T-helper 22 cell (primary cell): ENCODE results near the gene GPATCH3.
"Not testable (repeated sequence)": the region's sequence is repeated elsewhere in the genome, so short reads cannot be mapped to it uniquely, and the experiment has no call there.

Experiments used
- DNase-seq: peaks from one replicate; pipeline ENCODE4 v3.0.0-alpha.2; 2020; ENCODE audit warnings: low read depth

GPATCH3 gene, protein sequence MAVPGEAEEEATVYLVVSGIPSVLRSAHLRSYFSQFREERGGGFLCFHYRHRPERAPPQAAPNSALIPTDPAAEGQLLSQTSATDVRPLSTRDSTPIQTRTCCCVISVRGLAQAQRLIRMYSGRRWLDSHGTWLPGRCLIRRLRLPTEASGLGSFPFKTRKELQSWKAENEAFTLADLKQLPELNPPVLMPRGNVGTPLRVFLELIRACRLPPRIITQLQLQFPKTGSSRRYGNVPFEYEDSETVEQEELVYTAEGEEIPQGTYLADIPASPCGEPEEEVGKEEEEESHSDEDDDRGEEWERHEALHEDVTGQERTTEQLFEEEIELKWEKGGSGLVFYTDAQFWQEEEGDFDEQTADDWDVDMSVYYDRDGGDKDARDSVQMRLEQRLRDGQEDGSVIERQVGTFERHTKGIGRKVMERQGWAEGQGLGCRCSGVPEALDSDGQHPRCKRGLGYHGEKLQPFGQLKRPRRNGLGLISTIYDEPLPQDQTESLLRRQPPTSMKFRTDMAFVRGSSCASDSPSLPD

DNA sequence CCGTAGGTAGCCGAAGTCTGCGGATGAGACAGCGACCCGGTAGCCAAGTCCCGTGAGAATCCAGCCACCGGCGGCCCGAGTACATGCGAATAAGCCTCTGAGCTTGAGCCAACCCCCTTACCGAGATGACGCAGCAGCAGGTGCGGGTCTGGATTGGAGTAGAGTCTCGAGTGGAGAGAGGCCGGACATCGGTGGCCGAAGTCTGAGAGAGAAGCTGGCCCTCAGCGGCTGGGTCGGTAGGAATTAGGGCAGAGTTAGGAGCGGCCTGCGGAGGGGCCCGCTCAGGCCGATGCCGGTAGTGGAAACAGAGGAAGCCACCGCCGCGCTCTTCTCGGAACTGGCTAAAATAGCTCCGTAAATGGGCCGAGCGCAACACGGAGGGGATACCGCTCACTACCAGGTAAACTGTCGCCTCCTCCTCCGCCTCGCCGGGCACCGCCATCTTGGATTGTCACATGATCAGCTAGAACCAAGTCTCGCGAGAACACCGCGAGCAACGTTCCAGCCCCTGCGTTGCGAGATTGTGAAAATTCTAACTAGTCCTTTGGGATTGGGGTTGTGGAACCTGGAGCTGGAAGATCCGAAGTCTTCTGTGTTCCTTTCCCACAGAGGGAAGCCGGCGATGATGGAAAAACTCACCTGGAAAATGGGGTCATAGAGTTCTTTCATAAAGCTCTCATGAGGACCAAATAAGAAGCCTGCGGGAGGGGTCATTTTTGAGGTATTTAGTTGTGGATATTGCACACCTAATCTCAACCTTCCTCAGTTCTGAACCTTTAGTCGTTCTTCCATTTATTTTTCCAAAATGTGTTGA lies at the start of gene GPATCH3:
GPATCH3 (minus strand) TSS at position 467 of the 814 bp plus-strand sequence; CDS start at position 442, 25 bp downstream.
- peak; percentile 76 for DNase-seq

DNA sequence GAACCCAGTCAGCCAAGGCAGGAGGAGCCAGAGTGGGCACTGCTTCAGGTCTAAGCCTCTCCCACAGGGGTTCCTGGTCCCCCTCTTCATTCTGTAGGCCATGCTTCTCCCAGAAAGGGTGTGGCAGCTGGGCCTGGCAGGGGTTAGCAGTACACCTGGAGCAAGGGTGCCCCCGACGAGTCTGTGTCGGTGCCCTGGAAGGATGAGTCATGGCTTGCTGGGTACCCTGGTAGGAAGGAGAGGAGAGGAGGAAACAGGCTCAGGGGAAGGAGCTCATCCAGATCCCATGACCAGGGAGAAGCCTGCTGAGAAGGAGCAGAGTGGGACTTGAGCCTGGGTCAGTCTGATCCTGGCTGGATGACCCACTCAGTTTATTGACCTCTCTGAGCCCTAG lies 49.7 kb upstream of the GPATCH3 start:
- no peak for DNase-seq

DNA sequence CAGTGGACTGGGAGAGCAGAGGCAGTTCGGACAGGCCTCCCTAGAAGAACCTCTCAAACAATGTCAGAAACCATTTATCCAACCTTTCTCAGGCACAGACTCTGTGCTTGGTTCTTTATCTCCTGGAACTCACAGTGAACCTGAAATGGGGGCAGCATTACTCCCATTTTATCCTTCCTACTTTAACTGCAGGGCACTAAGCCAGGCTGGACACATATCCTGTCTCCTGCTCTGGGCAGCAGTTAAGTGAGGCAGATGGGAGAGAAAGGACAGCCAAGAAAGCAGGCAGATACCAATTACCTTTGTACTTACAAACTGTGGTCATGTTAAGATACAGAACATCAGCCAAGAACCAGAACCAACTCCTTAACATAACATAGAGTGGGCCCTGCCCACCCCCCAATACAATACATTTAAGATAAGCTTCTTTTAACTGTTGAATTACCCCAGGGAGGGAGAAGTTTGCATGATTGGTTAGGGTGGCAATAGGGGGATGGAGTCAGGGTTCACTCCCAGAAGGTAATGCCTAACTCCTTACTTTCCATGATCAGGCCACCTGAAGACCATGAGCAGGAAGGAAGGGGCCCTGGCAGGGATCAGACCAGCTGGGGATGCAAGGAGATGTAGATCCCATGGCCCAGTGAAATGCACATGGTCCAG lies 49.1 kb upstream of the GPATCH3 start:
- DNase-seq: no peak

DNA sequence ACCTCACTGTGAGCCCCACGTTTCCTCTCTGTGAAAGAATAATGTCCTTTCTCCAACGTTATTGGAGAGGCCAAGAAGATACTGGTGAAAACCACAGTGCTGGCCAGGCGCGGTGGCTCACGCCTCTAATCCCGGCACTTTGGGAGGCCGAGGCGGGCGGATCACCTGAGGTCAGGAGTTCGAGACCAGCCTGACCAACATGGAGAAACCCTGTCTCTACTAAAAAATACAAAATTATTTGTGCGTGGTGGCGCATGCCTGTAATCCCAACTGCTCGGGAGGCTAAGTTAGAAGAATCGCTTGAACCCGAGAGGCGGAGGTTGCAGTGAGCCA lies 48.4 kb upstream of the GPATCH3 start:
- DNase-seq: not testable (repeated sequence)

GRCh38 chr1:26946270-26946669 lies 46.0 kb upstream of the GPATCH3 start:
- no peak for DNase-seq

- no peak for DNase-seq
Observed at GRCh38 chr1:26945728-26946127, 45.5 kb upstream of the GPATCH3 start.

GRCh38 chr1:26945138-26945537 lies 44.9 kb upstream of the GPATCH3 start:
- DNase-seq: no peak

DNA sequence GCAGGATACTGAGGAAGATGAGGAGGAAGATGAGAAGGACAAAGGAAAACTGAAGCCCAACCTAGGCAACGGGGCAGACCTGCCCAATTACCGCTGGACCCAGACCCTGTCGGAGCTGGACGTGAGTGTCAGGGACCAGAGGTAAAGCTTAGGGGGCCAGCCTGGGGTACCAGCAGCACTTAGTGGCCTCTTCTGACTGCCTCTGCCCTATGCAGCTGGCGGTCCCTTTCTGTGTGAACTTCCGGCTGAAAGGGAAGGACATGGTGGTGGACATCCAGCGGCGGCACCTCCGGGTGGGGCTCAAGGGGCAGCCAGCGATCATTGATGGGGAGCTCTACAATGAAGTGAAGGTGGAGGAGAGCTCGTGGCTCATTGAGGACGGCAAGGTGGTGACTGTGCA lies 42.4 kb upstream of the GPATCH3 start:
- no peak for DNase-seq

DNA sequence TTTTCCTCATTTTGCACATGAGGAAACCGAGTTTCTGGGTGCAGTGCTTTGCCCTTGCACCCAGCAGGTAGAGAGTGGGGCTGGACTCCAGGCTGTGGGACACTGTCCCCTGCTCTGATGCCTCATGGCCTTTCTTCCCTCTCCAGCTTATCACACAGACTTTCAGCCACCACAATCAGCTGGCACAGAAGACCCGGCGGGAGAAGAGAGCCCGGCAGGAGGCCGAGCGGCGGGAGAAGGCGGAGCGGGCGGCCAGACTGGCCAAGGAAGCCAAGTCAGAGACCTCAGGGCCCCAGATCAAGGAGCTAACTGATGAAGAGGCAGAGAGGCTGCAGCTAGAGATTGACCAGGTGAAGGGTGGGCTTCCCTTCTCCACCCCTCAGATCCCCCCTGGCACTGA lies 41.0 kb upstream of the GPATCH3 start:
- no peak for DNase-seq

DNA sequence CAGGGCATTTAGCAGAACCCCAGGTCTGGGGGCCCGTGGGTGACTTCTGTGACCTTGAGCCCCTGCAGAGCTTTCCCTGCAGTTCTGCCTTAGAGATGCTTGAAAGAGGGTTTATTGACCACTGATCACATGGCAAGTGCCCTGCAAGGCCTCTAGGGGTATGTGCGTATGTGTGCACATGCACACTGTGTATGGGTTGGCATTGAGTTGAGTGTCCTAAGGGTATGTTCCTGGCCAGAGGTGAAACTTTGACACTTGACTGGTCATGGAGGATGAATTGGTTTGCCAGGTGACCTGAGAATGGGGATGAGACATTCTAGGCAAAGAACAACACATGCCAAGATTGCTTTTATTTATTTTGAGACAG lies 38.4 kb upstream of the GPATCH3 start:
- DNase-seq: no peak

GRCh38 chr1:26938004-26938658 lies 37.9 kb upstream of the GPATCH3 start:
- no peak for DNase-seq

GRCh38 chr1:26936823-26937222 lies 36.6 kb upstream of the GPATCH3 start:
- DNase-seq: no peak

GRCh38 chr1:26932531-26932930 lies 32.3 kb upstream of the GPATCH3 start:
- no peak for DNase-seq

- DNase-seq: no peak
Observed at GRCh38 chr1:26923711-26924110, 23.4 kb upstream of the GPATCH3 start.

GRCh38 chr1:26922901-26923300 lies 22.6 kb upstream of the GPATCH3 start:
- DNase-seq: no peak

- DNase-seq: no peak
Observed at GRCh38 chr1:26922431-26922729, 22.1 kb upstream of the GPATCH3 start.

- peak; percentile 94 for DNase-seq
Observed at GRCh38 chr1:26921540-26922430, 21.5 kb upstream of the GPATCH3 start, which contains the start of gene NUDC. TSS of gene NUDC (plus strand) at chr1:26921743. CDS start at chr1:26921849, 106 bp downstream.

- no peak for DNase-seq
Observed at GRCh38 chr1:26921126-26921539, 20.9 kb upstream of the GPATCH3 start.

DNA sequence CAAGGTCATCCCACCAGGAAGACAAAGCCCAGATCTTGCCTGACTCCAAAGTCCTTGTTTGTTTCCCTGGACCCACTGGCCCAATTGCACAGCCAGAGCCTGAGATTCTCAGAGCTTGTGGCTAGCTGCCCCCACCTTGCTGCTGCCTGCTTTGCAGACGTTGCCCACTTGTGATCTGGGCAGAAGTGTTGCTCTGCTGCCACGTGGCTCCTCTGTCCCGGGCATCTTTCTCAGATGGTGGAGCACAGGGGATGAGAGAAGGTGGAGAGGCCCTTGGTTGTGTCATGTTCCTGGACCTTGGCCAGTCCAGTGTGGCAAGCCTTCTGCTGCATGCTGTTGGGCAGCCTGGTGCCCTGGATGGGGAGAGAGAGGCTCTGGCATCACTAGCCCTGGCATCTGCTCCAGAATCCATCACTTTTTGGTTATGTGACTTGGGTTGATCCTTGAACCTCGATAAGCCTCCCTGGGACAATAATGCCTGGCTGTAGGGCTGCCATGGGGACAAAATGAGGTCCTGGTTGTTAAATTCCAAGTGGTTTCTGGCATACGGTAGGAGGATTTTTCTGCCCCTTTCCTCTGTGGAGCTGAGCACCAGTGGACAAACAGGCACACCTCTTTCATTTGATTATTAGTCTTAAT lies 15.1 kb upstream of the GPATCH3 start:
- DNase-seq: no peak

DNA sequence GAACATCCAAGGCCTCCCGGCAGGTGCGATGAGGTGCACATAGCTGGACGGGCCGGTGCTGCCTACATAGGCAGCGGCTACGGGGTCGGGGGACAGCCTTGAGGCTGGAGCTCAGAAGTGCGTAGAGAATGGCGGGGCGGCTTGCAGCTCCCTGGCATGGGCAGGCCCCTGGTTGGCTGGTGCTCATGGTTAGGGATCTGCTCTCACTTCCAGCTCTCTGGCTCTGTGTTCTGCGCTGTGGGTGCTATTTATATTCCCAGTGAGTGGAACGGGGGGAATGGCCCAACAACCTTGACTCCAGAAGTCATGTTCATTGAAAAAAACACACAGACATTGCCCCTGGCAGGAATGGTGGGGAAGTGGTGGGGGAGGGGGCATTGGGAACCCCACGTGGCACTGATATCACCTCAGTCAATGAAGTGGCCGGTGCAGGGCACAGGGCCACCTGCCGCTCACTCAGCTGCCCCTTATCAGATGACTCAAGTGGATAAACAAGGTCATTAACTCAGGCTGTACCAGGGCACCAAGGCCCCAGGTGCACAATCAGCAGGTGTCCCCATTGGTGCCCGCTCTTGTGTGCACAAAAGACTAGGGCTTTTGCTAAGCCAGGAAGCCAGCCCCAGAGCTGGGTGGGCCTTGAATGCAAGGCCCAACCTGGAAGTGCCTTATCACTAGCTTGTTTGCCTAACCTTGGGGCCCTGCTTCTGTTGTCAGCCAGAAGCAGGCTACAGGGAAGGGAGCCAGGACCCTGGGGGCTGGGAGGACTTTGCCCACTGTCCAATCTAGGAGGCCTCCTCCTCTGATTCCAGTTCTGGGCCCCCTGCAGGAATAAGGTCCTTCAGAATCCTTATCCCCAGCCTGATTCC lies 13.7 kb upstream of the GPATCH3 start, which contains the start of gene NR0B2:
NR0B2 (minus strand) TSS at position 222 of the 866 bp plus-strand sequence; CDS start at position 187, 35 bp downstream.
- DNase-seq: no peak
